ENCODE results near the gene MVP. TPM values are rescaled to one million over a fixed set of nuclear protein-coding genes. Genes with fewer than 3 reads are reported as not detected.

Gene MVP
- total and polyA plus RNA-seq, 7 donors: 62.3 to 368 (median 94.5) TPM

- Histone ChIP-seq H3K27ac (no peak overlapping the region), H3K4me1 (peaks cover 0 to 3% (median 1%) of the 10 kb centered on the region in 4 donors), H3K36me3 (no peaks in the 10 kb centered on the region), H3K4me3 (no peak overlapping the region), H3K9me3 (no peaks in the 10 kb centered on the region), H3K27me3 (peaks cover 12 to 36% (median 25%) of the 10 kb centered on the region in 3 donors)
- intact Hi-C loops (cut with DNase I): no loop called here
- TF ChIP-seq EP300 (IDR thresholded peaks at IDR 0.05): no peak
- no peak for TF ChIP-seq POLR2A (IDR thresholded peaks at IDR 0.05)
- no peak for TF ChIP-seq CTCF (IDR thresholded peaks at IDR 0.05)
- no peak for TF ChIP-seq POLR2AphosphoS5 (IDR thresholded peaks at IDR 0.05)
- no peak for DNase-seq
- WGBS, 2 donors: 65 to 79% methylated on average over 4 of the region's 4 CpGs
Measured at GRCh38 chr16:29894352-29894751, 74.1 kb downstream of the MVP start.

- TF ChIP-seq POLR2AphosphoS5 (IDR thresholded peaks at IDR 0.05) (no peak), POLR2A (IDR thresholded peaks at IDR 0.05) (no peak), EP300 (IDR thresholded peaks at IDR 0.05) (no peak), CTCF (IDR thresholded peaks at IDR 0.05) (no peak)
- Histone ChIP-seq H3K27me3 (peaks cover 12 to 40% (median 26%) of the 10 kb centered on the region in 3 donors), H3K9me3 (no peaks in the 10 kb centered on the region), H3K4me1 (peaks cover 0 to 20% (median 13%) of the 10 kb centered on the region in 4 donors), H3K36me3 (no peaks in the 10 kb centered on the region), H3K4me3 (no peak overlapping the region), H3K27ac (no peak overlapping the region)
- whole genome bisulfite sequencing, 2 donors: 55 to 70% methylated on average over 15 of the region's 15 CpGs
- intact Hi-C loops (cut with DNase I): no loop called here
- DNase-seq: no peak
Measured at GRCh38 chr16:29896841-29897240, 76.6 kb downstream of the MVP start.

GRCh38 chr16:29897333-29897732 lies 77.1 kb downstream of the MVP start:
- Histone ChIP-seq H3K9me3 (no peaks in the 10 kb centered on the region), H3K4me3 (no peak overlapping the region), H3K36me3 (no peaks in the 10 kb centered on the region), H3K4me1 (peaks cover 0 to 20% (median 13%) of the 10 kb centered on the region in 4 donors), H3K27me3 (peaks cover 12 to 40% (median 26%) of the 10 kb centered on the region in 3 donors), H3K27ac (no peak overlapping the region)
- intact Hi-C loops (cut with DNase I): no loop called here
- no peak for DNase-seq
- WGBS, 2 donors: 52 to 80% methylated on average over 4 of the region's 4 CpGs
- TF ChIP-seq CTCF (IDR thresholded peaks at IDR 0.05) (no peak), POLR2AphosphoS5 (IDR thresholded peaks at IDR 0.05) (no peak), POLR2A (IDR thresholded peaks at IDR 0.05) (no peak), EP300 (IDR thresholded peaks at IDR 0.05) (no peak)

Small RNA genes lying within 50 kb of the gene (small RNA-seq; reads per million reads assigned to genes)
- gene AC009133.6: 0 reads per million in 3 donors
- 0 reads per million in 3 donors for gene AC120114.4

Other genes with a start within 250 kb of the MVP start
- 1 to 10 TPM in 2 of 4 donors, under 1 TPM in 2; 0.28 to 1.6 (median 0.94) TPM for gene SPN, start 157.2 kb upstream of the MVP start, total RNA-seq
- gene SPN, start 157.2 kb upstream of the MVP start, polyA plus RNA-seq: 10 to 100 TPM in 1 of 3 donors, 1 to 10 TPM in 1, under 1 TPM in 1; 0.60 to 13.3 (median 6.7) TPM
- gene QPRT, start 141.3 kb upstream of the MVP start, total RNA-seq: 10 to 100 TPM in 2 of 4 donors, 1 to 10 TPM in 2; 4.3 to 11.1 (median 7.4) TPM
- gene QPRT, start 141.3 kb upstream of the MVP start, polyA plus RNA-seq: 10 to 100 TPM; 22.2 to 40.5 (median 34.7) TPM
- gene C16orf54, start 74.5 kb upstream of the MVP start, total RNA-seq: 1 to 10 TPM in 2 of 4 donors, under 1 TPM in 2; 0.82 to 2.5 (median 1.0) TPM
- gene C16orf54, start 74.5 kb upstream of the MVP start, polyA plus RNA-seq: 10 to 100 TPM in 1 of 3 donors, under 1 TPM in 1, not detected in 1; 0.46 to 10.1 TPM
- gene ZG16, start 42.2 kb upstream of the MVP start, total RNA-seq: 1 to 10 TPM in 1 of 4 donors, not detected in 3; 1.4 TPM
- 1,000 to 10,000 TPM in 1 of 3 donors, 100 to 1,000 TPM in 2; 237 to 1,249 (median 770) TPM for gene ZG16, start 42.2 kb upstream of the MVP start, polyA plus RNA-seq
- 10 to 100 TPM; 11.5 to 16.1 (median 13.7) TPM for gene KIF22, start 29.7 kb upstream of the MVP start, total RNA-seq
- gene KIF22, start 29.7 kb upstream of the MVP start, polyA plus RNA-seq: 10 to 100 TPM; 28.0 to 71.5 (median 31.2) TPM
- gene MAZ, start 13.9 kb upstream of the MVP start, total RNA-seq: 100 to 1,000 TPM in 1 of 4 donors, 10 to 100 TPM in 3; 59.6 to 102 (median 67.2) TPM
- 100 to 1,000 TPM; 137 to 226 (median 192) TPM for gene MAZ, start 13.9 kb upstream of the MVP start, polyA plus RNA-seq
- 10 to 100 TPM in 2 of 4 donors, 1 to 10 TPM in 2; 5.4 to 22.7 (median 9.6) TPM for gene PRRT2, start 8.3 kb upstream of the MVP start, total RNA-seq
- gene PRRT2, start 8.3 kb upstream of the MVP start, polyA plus RNA-seq: 1 to 10 TPM in 1 of 3 donors, under 1 TPM in 1, not detected in 1; 0.69 to 2.2 TPM
- 10 to 100 TPM; 18.5 to 29.9 (median 25.7) TPM for gene PAGR1, start 4.3 kb upstream of the MVP start, total RNA-seq
- gene PAGR1, start 4.3 kb upstream of the MVP start, polyA plus RNA-seq: 10 to 100 TPM; 20.4 to 36.6 (median 29.1) TPM
- 100 to 1,000 TPM; 107 to 120 (median 111) TPM for gene CDIPT, start 42.8 kb downstream of the MVP start, total RNA-seq
- gene CDIPT, start 42.8 kb downstream of the MVP start, polyA plus RNA-seq: 10 to 100 TPM; 39.8 to 76.2 (median 51.1) TPM
- gene SEZ6L2, start 79.1 kb downstream of the MVP start, total RNA-seq: 1 to 10 TPM in 3 of 4 donors, under 1 TPM in 1; 0.66 to 9.1 (median 1.4) TPM
- gene SEZ6L2, start 79.1 kb downstream of the MVP start, polyA plus RNA-seq: 1 to 10 TPM in 2 of 3 donors, under 1 TPM in 1; 0.60 to 6.2 (median 1.6) TPM
- gene ASPHD1, start 80.0 kb downstream of the MVP start, total RNA-seq: 1 to 10 TPM in 2 of 4 donors, under 1 TPM in 1, not detected in 1; 0.95 to 2.2 (median 2.1) TPM
- 1 to 10 TPM; 2.4 to 3.4 (median 3.2) TPM for gene ASPHD1, start 80.0 kb downstream of the MVP start, polyA plus RNA-seq
- 10 to 100 TPM in 3 of 4 donors, 1 to 10 TPM in 1; 9.8 to 20.5 (median 14.1) TPM for gene KCTD13, start 105.8 kb downstream of the MVP start, total RNA-seq
- 10 to 100 TPM in 2 of 3 donors, 1 to 10 TPM in 1; 5.4 to 26.1 (median 18.7) TPM for gene KCTD13, start 105.8 kb downstream of the MVP start, polyA plus RNA-seq
- 100 to 1,000 TPM; 103 to 136 (median 112) TPM for gene TMEM219, start 141.6 kb downstream of the MVP start, total RNA-seq
- gene TMEM219, start 141.6 kb downstream of the MVP start, polyA plus RNA-seq: 100 to 1,000 TPM; 178 to 314 (median 297) TPM
- gene TAOK2, start 153.4 kb downstream of the MVP start, total RNA-seq: 10 to 100 TPM; 26.8 to 38.5 (median 29.7) TPM
- gene TAOK2, start 153.4 kb downstream of the MVP start, polyA plus RNA-seq: 10 to 100 TPM in 2 of 3 donors, 1 to 10 TPM in 1; 9.0 to 42.2 (median 12.7) TPM
- 10 to 100 TPM; 15.8 to 22.7 (median 19.7) TPM for gene HIRIP3, start 175.2 kb downstream of the MVP start, total RNA-seq
- 10 to 100 TPM in 1 of 3 donors, 1 to 10 TPM in 2; 9.0 to 14.4 (median 9.7) TPM for gene HIRIP3, start 175.2 kb downstream of the MVP start, polyA plus RNA-seq
- gene INO80E, start 175.8 kb downstream of the MVP start, total RNA-seq: 100 to 1,000 TPM in 1 of 4 donors, 10 to 100 TPM in 3; 49.2 to 174 (median 54.7) TPM
- gene INO80E, start 175.8 kb downstream of the MVP start, polyA plus RNA-seq: 10 to 100 TPM; 50.6 to 89.7 (median 60.1) TPM
- 1 to 10 TPM in 1 of 4 donors, under 1 TPM in 1, not detected in 2; 0.36 to 3.9 TPM for gene DOC2A, start 190.6 kb downstream of the MVP start, total RNA-seq
- gene DOC2A, start 190.6 kb downstream of the MVP start, polyA plus RNA-seq: 1 to 10 TPM in 2 of 3 donors, under 1 TPM in 1; 0.92 to 4.6 (median 1.8) TPM
- not detected for gene C16orf92, start 202.7 kb downstream of the MVP start, total RNA-seq
- gene C16orf92, start 202.7 kb downstream of the MVP start, polyA plus RNA-seq: not detected
- gene TLCD3B, start 210.8 kb downstream of the MVP start, total RNA-seq: not detected
- under 1 TPM in 1 of 3 donors, not detected in 2; 0.54 TPM for gene TLCD3B, start 210.8 kb downstream of the MVP start, polyA plus RNA-seq
- gene ALDOA, start 245.3 kb downstream of the MVP start, total RNA-seq: 1,000 to 10,000 TPM in 1 of 4 donors, 100 to 1,000 TPM in 3; 905 to 1,010 (median 960) TPM
- gene ALDOA, start 245.3 kb downstream of the MVP start, polyA plus RNA-seq: 1,000 to 10,000 TPM; 1,265 to 1,667 (median 1,498) TPM

Data from sigmoid colon (tissue), 7 donors.